GM15510 (cell line): ENCODE measurements around the gene ZFR.

ENCODE experiments used
- POLR2A ChIP-seq: IDR thresholded peaks from 3 replicates; pipeline ENCODE4 v1.6.1; 2011; ENCODE audit warnings: borderline replicate concordance; ENCODE audit not compliant: insufficient read length; ENCODE audit errors: extremely low read depth

ZFR gene

GRCh38 chr5:32436553-32437242 lies 7.8 kb downstream of the ZFR start:
- TF ChIP-seq POLR2A: no peak

- TF ChIP-seq POLR2A: no peak
Observed at GRCh38 chr5:32435383-32435782, 9.2 kb downstream of the ZFR start.

GRCh38 chr5:32434221-32434620 lies 10.3 kb downstream of the ZFR start:
- no peak for TF ChIP-seq POLR2A

- TF ChIP-seq POLR2A: no peak
Observed at GRCh38 chr5:32432633-32433032, 11.9 kb downstream of the ZFR start.

- no peak for TF ChIP-seq POLR2A
Observed at GRCh38 chr5:32428426-32428825, 16.1 kb downstream of the ZFR start.

- TF ChIP-seq POLR2A: no peak
Observed at GRCh38 chr5:32426440-32427151, 17.9 kb downstream of the ZFR start.

- TF ChIP-seq POLR2A: no peak
Observed at GRCh38 chr5:32422697-32423096, 21.8 kb downstream of the ZFR start.

GRCh38 chr5:32421075-32421474 lies 23.5 kb downstream of the ZFR start:
- TF ChIP-seq POLR2A: no peak

GRCh38 chr5:32420506-32420905 lies 24.0 kb downstream of the ZFR start:
- TF ChIP-seq POLR2A: no peak

GRCh38 chr5:32419791-32420190 lies 24.7 kb downstream of the ZFR start:
- TF ChIP-seq POLR2A: no peak

- no peak for TF ChIP-seq POLR2A
Observed at GRCh38 chr5:32413466-32414263, 30.9 kb downstream of the ZFR start.

GRCh38 chr5:32410630-32411029 lies 33.9 kb downstream of the ZFR start:
- TF ChIP-seq POLR2A: no peak

GRCh38 chr5:32406650-32407049 lies 37.9 kb downstream of the ZFR start:
- TF ChIP-seq POLR2A: no peak

GRCh38 chr5:32405507-32405906 lies 39.0 kb downstream of the ZFR start:
- TF ChIP-seq POLR2A: no peak

GRCh38 chr5:32403760-32404159 lies 40.8 kb downstream of the ZFR start:
- TF ChIP-seq POLR2A: no peak
